Measurements from ENCODE around the gene STIMATE. TPM values are rescaled to one million over a fixed set of nuclear protein-coding genes. Genes with fewer than 3 reads are reported as not detected.

STIMATE gene
- total and polyA plus RNA-seq, 12 donors = 15.4 to 42.8 (median 22.2) TPM

- TF ChIP-seq POLR2A (IDR thresholded peaks at IDR 0.05) (no peak), CTCF (IDR thresholded peaks at IDR 0.05) (no peak)
- DNase-seq = peak in 1 of 7 donors; percentile 36
- Histone ChIP-seq H3K36me3 (replicated peaks in 1 of 2) (peaks cover 0 to 13% of the 10 kb centered on the region in 2 donors), H3K4me3 (no peak overlapping the region), H3K27ac (no peak overlapping the region), H3K9me3 (replicated peaks in 1 of 3) (no peaks in the 10 kb centered on the region), H3K4me1 (replicated peaks in 1 of 2) (peaks cover 0 to 12% of the 10 kb centered on the region in 2 donors), H3K27me3 (no peaks in the 10 kb centered on the region)
- intact Hi-C loops (cut with DNase I) = loop anchor here in 1 of 2 donors (10.0 kb wide), 1 partner anchor 78 kb away; no protein-coding TSS in a partner anchor
- WGBS, 4 donors = 49 to 60% (median 54%) methylated on average over 5 of the region's 5 CpGs
These were observed 40.7 kb downstream of the STIMATE start for GRCh38 chr3:52856666-52857065.

- DNase-seq = no peak
- H3K27ac ChIP-seq = peak overlapping the region in 1 of 5 donors; percentile 38
- no peak for TF ChIP-seq POLR2A (IDR thresholded peaks at IDR 0.05)
- no peak for TF ChIP-seq CTCF (IDR thresholded peaks at IDR 0.05)
- H3K9me3 ChIP-seq (replicated peaks in 1 of 3) = no peaks in the 10 kb centered on the region
- WGBS, 4 donors = 80 to 96% (median 87%) methylated on average over 2 of the region's 2 CpGs
- H3K4me3 ChIP-seq = no peak overlapping the region
- H3K4me1 ChIP-seq (replicated peaks in 1 of 2) = peaks cover 0 to 12% of the 10 kb centered on the region in 2 donors
- intact Hi-C loops (cut with DNase I) = loop anchor here (5.0 to 10.0 kb wide), 2 partner anchors 81 to 218 kb away; no protein-coding TSS in a partner anchor
- H3K36me3 ChIP-seq (replicated peaks in 1 of 2) = peaks cover 0 to 23% of the 10 kb centered on the region in 2 donors
- no peaks in the 10 kb centered on the region for H3K27me3 ChIP-seq
These were observed 43.3 kb downstream of the STIMATE start for GRCh38 chr3:52854013-52854412.

DNA sequence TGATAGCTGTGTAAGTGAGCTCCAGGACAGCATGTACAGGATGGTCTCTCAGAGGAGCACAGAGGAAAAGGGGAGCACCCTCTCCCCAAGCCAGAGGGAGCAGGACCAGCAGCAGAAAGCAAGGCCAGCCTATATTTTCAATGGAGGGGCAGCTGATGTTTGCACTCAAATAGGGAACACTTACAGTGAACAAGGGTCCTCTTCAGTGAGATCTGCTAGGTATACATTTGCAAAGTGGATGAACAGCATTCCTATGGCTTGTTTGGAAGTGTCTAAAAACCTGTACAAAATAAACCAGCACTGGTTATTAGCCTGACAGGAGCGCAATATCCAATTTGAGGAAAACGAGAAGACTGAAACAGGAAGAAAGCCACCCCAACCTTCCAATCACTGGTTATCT, 44.9 kb downstream of the STIMATE start:
- peaks cover 0 to 36% of the 10 kb centered on the region in 2 donors for H3K36me3 ChIP-seq (replicated peaks in 1 of 2)
- H3K4me3 ChIP-seq = no peak overlapping the region
- H3K27ac ChIP-seq = peak overlapping the region in 1 of 5 donors; percentile 14
- H3K27me3 ChIP-seq = no peaks in the 10 kb centered on the region
- WGBS, 4 donors = 37 to 60% (median 47%) methylated on average over 2 of the region's 2 CpGs
- H3K9me3 ChIP-seq (replicated peaks in 1 of 3) = no peaks in the 10 kb centered on the region
- TF ChIP-seq CTCF (IDR thresholded peaks at IDR 0.05) (no peak), POLR2A (IDR thresholded peaks at IDR 0.05) (no peak)
- H3K4me1 ChIP-seq (replicated peaks in 1 of 2) = peaks cover 0 to 12% of the 10 kb centered on the region in 2 donors
- DNase-seq = no peak
- intact Hi-C loops (cut with DNase I) = loop anchor here (5.0 to 10.0 kb wide), 2 partner anchors 82 to 220 kb away; no protein-coding TSS in a partner anchor

- Histone ChIP-seq H3K27me3 (no peaks in the 10 kb centered on the region), H3K27ac (no peak overlapping the region), H3K9me3 (replicated peaks in 1 of 3) (no peaks in the 10 kb centered on the region), H3K4me1 (replicated peaks in 1 of 2) (peaks cover 0 to 12% of the 10 kb centered on the region in 2 donors), H3K36me3 (replicated peaks in 1 of 2) (peaks cover 0 to 36% of the 10 kb centered on the region in 2 donors), H3K4me3 (no peak overlapping the region)
- TF ChIP-seq CTCF (IDR thresholded peaks at IDR 0.05) (peak; percentile 42 to 91 (median 82)), POLR2A (IDR thresholded peaks at IDR 0.05) (no peak)
- intact Hi-C loops (cut with DNase I) = loop anchor here (5.0 to 10.0 kb wide), 2 partner anchors 83 to 221 kb away; no protein-coding TSS in a partner anchor
- WGBS, 4 donors = 37 to 79% (median 50%) methylated on average over 3 of the region's 3 CpGs
- DNase-seq = peak in 6 of 7 donors; percentile 57 to 76 (median 60)
These were observed 46.0 kb downstream of the STIMATE start for GRCh38 chr3:52851348-52851747.

All from adrenal gland (tissue), 12 donors.